Colon (tissue), 2 donors: ENCODE results near the gene UBFD1.
"Not testable (repeated sequence)": the region's sequence is repeated elsewhere in the genome, so short reads cannot be mapped to it uniquely, and the experiment has no call there.

Experiments used
- FAIRE-seq: peaks from 2 replicates; lab custom pipeline; 2012; peaks lifted over from hg19 to GRCh38; lab: Jason Lieb, UNC
- donor health status: control.
- donor health status: control.

Gene UBFD1, protein sequence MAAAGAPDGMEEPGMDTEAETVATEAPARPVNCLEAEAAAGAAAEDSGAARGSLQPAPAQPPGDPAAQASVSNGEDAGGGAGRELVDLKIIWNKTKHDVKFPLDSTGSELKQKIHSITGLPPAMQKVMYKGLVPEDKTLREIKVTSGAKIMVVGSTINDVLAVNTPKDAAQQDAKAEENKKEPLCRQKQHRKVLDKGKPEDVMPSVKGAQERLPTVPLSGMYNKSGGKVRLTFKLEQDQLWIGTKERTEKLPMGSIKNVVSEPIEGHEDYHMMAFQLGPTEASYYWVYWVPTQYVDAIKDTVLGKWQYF

DNA sequence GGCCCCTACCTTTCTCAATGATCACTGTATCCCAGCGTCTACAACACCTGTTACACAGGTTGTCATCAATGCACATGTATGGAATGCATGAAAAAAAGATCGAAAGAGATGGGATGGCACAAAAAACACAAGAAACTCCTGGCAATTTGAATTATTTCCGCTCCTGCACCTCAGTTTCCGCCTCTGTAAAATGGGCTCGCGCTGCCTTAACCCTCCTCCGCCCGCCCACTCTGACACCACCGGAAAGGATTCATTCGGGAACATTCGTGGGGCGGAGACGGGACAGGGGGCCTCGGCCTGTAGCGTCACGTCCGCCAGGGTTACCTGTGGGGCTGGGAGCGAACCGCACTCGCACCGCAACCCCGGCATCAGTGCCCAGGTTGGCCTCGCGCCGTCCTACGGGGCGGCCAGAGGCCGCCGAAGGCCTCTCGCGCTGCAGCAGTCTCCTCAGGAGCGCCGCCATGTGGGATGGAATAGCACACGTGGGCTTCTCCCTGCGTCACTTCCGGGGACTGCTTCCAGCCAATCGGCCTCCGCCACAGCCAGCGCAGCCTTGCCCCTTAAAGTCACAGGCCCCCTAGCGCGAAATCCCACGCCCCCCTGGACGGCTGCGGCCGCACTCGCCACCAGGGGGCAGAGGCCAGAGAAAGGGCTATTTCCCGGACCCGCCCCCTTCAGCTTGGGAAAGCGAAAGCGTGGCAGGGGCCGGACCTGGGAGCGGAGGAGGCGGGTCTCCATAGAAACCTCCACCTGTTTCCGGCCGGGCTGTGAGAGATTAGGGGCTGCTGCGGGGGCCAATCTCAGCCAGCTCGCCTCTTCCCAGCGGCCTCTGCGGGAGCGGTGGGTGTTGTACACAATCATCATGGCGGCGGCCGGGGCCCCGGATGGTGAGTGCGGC, at the start of gene UBFD1, which contains the start of gene EARS2:
UBFD1 (plus strand) TSS at position 847 of the 898 bp plus-strand sequence; CDS start at position 863, 16 bp downstream.
EARS2 (minus strand) TSS at position 470 of the 898 bp plus-strand sequence; CDS start at position 463, 7 bp downstream.
- no peak for FAIRE-seq

DNA sequence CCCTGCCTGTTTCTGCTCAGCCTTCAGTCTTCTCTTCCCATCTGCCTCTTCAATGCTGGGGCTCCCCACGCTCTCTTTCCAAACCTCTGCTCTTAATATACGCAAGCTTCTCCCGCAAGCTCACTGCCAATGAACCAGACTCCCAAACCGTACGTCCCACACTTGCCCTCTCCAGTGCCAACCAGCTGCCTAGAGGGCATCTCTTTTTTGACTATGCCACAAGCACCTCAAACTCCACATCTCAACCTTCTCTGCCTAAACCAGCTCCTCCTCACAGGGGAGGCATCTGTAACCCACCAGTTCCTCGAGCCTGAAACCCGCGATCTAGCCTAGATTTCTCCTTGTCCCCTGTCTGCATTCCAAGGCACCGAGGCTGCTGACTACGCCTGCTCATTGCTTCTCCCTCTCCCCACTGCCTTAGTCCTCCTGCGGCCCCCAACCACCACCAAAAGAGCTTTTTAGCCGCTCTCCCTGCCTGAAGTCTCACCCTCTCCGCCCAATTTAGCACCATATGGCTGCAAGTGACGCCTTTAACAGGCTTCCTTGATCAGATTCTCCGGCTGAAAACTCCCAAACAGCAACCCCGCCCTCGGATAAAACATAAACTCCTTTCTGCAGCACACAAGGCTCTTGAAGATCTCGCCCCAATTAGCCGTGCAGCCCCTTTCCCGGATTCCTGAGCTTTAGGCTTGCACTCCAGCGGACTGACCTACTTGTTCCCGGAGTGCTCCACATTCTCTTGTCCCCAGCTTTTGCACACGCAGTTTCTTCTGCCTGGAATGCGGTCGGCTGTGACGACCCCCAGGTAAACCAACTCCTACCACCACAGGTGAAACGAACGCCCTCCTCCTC, 48.7 kb upstream of the UBFD1 start:
- FAIRE-seq: no peak

DNA sequence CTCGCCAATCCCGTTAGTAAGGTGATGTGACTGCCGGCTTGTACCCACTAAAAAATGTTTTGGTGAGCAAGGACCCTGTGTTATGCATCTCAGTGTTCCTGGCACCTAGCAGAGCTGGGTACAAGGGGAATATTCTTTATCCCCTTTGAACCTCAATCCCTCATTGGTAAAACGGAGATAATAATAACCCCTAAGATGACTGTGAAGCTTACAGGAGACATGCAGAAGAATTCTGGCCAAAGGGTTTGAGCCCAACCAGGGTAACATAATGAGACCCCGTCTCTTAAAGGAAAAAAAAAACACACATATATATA, 48.1 kb upstream of the UBFD1 start:
- FAIRE-seq: no peak

- no peak for FAIRE-seq
These were observed 47.8 kb upstream of the UBFD1 start for GRCh38 chr16:23509782-23510163.

DNA sequence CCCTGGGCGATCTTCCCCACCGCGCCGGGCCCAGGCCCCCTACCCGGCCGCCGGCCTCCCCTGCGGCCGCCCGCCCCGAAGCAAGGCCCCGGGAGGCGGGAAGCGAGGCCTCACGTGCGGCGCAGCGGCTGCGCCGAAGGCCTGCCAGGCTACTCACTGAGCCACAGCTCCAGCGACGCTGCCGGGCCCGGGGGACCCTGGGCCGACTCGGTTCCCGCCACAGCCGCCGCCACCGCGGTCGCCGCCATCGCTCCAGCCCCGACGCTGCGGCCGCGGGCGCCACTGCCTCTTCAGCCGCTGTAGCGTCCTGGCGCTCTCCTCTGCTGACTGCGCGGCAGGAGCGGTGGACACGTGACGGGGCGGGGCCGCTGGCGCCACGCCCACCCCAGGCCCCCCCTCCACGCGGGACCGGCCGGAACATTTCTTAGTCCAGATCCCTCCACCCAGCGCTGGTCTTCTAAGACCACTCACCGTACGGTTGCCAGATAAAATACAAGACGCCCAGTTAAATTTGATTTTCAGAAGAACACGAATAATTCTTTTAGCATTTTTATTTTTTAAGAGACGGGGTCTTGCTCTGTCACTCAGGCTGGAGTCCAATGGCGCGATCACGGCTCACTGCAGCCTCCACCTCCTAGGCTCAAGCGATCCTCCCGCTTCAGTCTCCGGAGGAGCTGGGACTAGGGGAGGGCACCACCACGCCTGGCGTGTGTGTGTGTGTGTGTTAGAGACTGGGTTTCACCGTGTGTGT, 47.2 kb upstream of the UBFD1 start, which contains the start of gene GGA2:
GGA2 (minus strand) TSS at position 331 of the 751 bp plus-strand sequence; CDS start at position 248, 83 bp downstream.
- FAIRE-seq: no peak

DNA sequence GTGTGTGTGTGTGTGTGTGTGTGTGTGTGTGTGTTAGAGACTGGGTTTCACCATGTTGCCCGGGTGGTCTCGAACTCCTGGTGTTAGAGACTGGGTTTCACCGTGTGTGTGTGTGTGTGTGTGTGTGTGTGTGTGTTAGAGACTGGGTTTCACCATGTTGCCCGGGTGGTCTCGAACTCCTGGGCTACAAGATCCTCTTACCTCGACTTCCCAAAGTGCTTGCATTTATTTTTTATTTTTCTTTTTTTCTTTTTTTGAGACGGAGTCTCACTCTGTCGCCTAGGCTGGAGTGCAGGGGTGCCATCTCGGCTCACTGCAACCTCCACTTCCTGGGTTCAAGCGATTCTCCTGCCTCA, 46.6 kb upstream of the UBFD1 start:
- FAIRE-seq: not testable (repeated sequence)

GRCh38 chr16:23511731-23512130, 45.8 kb upstream of the UBFD1 start:
- FAIRE-seq: no peak

DNA sequence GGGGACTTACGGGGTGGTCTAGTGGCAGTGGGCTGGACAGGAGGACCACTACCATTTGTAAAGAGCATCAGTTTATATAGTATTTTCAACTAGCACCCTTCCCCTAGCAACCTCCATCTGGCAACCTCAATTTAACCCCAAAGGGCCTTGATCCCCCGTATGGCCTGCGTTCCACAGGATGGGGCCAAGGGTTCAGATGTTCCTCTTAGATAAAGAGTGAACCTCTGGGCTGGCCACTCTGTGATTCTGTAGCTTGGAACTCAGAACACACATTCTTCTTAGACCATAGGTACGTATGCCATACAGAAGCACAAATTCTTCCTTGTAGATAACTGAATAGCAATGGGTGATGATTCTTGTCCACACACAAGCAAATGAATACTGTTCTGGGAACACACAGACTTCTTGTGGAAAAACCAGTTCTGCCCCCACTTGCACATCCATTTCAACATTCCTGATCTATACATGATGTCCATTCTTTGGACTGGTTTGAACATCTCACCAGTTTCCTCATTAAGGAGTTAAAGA, 45.3 kb upstream of the UBFD1 start:
- no peak for FAIRE-seq

DNA sequence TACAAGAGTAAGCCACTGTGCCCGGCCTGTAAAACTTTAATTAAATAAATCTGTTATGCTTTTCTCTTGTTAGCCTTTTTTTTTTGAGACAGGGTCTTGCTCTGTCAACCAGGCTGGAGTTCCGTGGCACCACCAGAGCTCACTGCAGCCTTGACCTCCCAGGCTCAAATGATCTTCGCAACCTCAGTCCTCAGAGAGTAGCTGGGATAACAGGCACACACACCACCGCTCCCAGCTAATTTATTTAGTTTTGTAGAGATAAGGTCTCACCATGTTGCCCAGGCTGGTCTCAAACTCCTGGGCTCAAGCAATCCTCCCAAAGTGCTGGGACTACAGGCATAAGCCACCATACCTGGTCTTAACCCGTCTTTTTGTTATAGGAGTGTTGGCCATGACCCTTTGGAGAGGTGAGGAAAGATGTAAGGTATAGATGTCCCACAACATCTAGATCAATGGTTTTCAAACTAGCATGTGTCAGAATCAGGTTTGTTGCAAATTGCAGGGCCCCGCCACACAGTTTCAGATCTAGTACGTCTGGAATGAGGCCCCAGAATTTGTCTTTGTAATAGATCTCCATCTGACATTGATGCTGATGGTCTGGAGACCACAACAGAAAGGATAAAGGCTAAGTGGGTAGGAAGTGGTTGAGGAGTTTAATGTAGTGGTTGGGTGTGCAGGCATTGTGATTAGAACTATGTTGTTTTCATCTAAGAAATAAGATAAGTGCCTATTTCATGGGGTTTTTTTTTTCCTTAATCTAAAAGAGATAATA, 43.0 kb upstream of the UBFD1 start:
- FAIRE-seq: no peak

DNA sequence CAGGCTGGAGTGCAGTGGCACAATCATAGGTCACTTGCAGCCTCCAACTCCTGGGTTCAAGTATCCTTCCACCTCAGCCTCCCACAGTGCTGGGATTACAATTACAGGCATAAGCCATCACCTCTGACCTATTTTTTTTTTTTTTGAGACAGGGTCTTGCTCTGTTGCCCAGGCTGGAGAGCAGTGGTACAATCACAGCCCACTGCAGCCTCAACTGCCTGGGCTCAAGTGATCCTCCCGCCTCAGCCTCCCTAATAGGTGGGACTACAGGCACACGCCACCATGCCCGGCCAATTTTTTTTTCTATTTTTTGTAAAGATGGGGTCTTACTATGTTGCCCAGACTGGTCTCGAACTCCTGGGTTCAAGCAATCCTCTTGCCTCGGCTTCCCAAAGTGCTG, 41.6 kb upstream of the UBFD1 start:
- no peak for FAIRE-seq

DNA sequence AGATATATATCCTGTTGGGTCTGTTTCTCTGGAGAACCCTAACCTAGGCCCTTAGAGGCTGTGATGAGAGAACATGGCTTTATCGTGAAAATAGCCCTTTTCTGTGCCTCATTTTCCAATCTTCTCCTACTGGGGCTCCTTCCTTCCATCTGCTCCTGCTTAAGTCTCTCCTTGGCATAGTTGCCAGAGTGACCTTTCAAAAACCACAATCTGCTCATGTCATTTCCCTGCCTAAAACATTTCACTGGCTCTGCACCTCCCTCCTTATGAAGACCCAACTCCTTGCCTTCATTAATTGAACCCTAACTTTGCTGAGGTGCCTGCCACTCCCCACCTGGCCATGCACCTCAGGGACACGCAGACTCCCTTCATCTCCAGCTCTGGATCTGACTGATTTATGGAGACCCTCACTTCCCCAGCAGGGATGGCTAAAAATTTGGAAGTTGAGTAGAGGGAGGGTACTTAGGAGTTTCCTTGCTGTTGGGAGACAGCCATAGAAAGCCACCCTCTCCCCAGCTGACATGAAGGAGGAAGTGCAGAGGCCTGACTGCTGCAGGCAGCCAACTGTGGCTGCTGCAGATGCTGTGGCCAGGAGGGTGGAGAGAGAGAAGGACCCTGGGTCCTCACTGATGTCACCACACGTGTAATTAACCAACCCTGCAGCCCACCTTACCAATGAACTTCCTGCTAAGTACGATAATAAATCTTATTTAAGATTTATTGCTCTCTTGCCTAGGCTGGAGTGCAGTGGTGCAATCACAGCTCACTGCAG, 41.0 kb upstream of the UBFD1 start:
- FAIRE-seq: no peak

- FAIRE-seq: no peak
These were observed 39.1 kb upstream of the UBFD1 start for GRCh38 chr16:23518435-23518891.

DNA sequence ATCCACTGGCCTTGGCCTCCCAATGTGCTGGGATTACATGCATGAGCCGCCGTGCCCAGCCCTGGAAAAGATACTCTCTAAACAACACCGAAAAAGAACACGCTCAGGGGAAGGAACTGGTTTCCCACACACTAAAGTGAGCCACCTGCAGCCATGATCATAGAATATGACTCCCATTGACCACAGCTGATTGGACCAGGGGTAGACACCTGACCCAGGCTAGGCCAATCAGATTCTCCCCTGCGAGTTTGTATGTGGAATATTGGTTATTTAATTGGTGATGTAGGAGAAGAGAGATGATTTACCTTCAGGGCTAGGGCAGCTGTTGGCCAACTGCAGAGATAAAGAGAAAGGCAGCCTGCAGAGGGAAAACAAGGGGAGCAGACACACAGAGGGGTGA, 38.2 kb upstream of the UBFD1 start:
- FAIRE-seq: no peak

GRCh38 chr16:23520500-23520899, 37.0 kb upstream of the UBFD1 start:
- FAIRE-seq: no peak

DNA sequence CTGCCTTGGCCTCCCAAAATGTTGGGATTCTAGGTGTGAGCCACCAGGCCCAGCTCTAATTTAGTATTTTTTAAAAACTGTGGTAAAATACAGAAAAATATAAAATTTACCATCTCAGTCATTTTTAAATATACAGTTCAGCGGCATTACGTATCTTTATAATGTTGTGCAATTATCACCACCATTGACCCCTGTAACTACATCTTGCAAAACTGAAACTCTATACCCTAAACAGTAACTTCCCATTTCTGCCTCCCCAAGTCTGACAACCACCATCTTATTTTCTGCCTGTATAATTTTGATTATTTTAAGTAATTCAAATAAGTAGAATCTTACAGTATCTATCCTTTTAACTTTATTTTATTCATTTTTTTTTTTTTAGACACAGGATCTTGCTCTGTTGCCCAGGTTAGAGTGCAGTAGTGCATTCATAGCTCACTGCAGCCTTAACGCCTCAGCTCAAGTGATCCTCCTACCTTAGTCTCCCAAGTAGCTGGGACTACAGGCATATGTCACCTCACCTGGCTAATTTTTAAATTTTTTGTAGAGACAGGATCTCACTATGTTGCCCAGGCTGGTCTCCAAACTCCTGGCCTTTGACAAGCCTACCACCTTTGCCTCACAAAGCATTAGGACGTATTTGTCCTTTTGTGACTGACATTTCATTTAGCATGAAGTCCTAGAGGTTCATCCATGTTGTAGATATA, 36.3 kb upstream of the UBFD1 start:
- no peak for FAIRE-seq

DNA sequence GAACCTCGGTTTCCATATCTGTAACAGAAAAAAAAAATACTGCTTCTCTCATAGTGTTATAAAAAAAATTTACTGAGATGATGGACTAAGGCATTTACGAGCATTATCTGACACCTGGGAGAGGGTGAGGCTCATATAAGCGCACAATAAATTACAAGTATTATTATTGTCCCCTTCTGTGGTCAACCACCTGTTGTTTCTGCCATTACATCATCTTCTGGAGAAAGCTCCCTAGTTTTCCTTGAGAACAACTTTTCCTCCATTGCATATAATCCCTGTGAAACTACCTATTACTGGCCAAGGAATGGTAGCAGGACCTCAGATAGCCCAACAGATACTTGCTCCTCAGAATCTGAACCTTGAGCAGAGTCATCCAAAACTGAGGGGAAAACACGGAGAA, 35.6 kb upstream of the UBFD1 start:
- no peak for FAIRE-seq

GRCh38 chr16:23523321-23523720, 34.2 kb upstream of the UBFD1 start:
- no peak for FAIRE-seq

DNA sequence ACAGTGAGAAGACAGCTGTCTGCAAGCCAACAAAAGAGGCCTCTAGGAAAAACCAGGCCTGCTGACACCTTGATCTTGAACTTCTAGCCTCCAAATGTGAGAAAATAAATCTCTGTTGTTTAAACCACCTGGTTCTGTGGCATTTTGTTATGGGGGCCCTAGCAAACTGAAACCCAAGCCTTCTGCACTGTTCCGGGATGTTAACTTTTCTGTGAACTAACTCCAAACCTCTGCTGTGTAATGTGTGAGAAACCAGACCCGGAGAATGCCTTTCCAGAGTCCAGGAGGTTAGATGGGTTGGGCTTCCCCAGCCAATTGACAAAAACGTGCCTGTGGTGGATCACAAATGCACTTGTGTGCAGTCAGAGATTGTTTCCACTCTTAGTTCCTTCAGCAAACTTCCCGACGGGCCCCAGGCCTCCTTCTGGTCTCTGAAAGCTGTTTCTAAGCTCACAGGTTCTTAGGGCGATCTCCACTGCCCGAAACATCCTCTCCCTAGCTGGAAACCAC, 33.6 kb upstream of the UBFD1 start:
- FAIRE-seq: no peak

- FAIRE-seq: no peak
These were observed 32.6 kb upstream of the UBFD1 start for GRCh38 chr16:23524886-23525285.
